GM10248 (cell line): ENCODE measurements around the gene TUBB1.

Source experiments
- CTCF ChIA-PET: fragments of 300-600 bp; sonication (Branson Sonifier 250); formaldehyde crosslinking; extraction: SDS; loops from one replicate; lab custom pipeline; 2021; ENCODE audit warnings: antibody characterized with exemption; lab: Yijun Ruan, JAX
- POLR2A ChIA-PET: fragments of 350-650 bp; sonication (Branson Sonifier 250); formaldehyde crosslinking; extraction: SDS; loops from one replicate; lab custom pipeline; 2020; ENCODE audit warnings: antibody characterized with exemption; lab: Yijun Ruan, JAX
- DNase-seq: peaks from one replicate; pipeline ENCODE4 v3.0.0; 2012; ENCODE audit errors: extremely low spot score
- CTCF ChIP-seq: IDR thresholded peaks from 2 replicates; pipeline ENCODE4 v1.5.1; 2012; ENCODE audit warnings: mild to moderate bottlenecking, low read depth; ENCODE audit errors: extremely low read depth, missing control alignments, control extremely low read depth

TUBB1 gene

GRCh38 chr20:59025511-59025910 is 6.3 kb downstream of the TUBB1 start:
- TF ChIP-seq CTCF, result no peak
- ChIA-PET CTCF (interaction anchor here (0.9 to 1.8 kb wide), 2 partner anchors 9 to 11 kb away, joined by 3 to 5 read pairs; no protein-coding TSS in a partner anchor), POLR2A (no interaction called here)
- DNase-seq, result no peak

- ChIA-PET POLR2A (no interaction called here), CTCF (interaction anchor here (1.0 kb wide), 1 partner anchor 8 kb away, joined by 4 read pairs; the partner anchor contains the start of gene TUBB1)
- no peak for TF ChIP-seq CTCF
- DNase-seq, result no peak
Measured at GRCh38 chr20:59026904-59027740, 7.9 kb downstream of the TUBB1 start.

GRCh38 chr20:59027741-59028320 is 8.6 kb downstream of the TUBB1 start:
- ChIA-PET POLR2A (no interaction called here), CTCF (interaction anchor here (1.0 kb wide), 1 partner anchor 8 kb away, joined by 4 read pairs; the partner anchor contains the start of gene TUBB1)
- no peak for TF ChIP-seq CTCF
- no peak for DNase-seq

GRCh38 chr20:59028812-59029211 is 9.6 kb downstream of the TUBB1 start:
- DNase-seq, result no peak
- POLR2A ChIA-PET, result no interaction called here
- TF ChIP-seq CTCF, result no peak
- CTCF ChIA-PET, result interaction anchor here (0.9 to 1.0 kb wide), 2 partner anchors 8 to 159 kb away, joined by 3 to 4 read pairs; no protein-coding TSS in a partner anchor

- ChIA-PET CTCF (interaction anchor here (1.0 to 2.2 kb wide), 6 partner anchors 10 to 145 kb away, joined by 3 to 10 read pairs (median 5); no protein-coding TSS in a partner anchor), POLR2A (interaction anchor here (1.7 kb wide), 1 partner anchor 142 kb away, joined by 11 read pairs; no protein-coding TSS in a partner anchor)
- no peak for TF ChIP-seq CTCF
- DNase-seq, result no peak
Measured at GRCh38 chr20:59030911-59031563, 11.8 kb downstream of the TUBB1 start.

- no peak for TF ChIP-seq CTCF
- ChIA-PET POLR2A (interaction anchor here (1.0 to 1.7 kb wide), 4 partner anchors 14 to 142 kb away, joined by 3 to 11 read pairs (median 8); no protein-coding TSS in a partner anchor), CTCF (interaction anchor here (1.0 to 2.2 kb wide), 6 partner anchors 9 to 145 kb away, joined by 3 to 10 read pairs (median 5); no protein-coding TSS in a partner anchor)
- DNase-seq, result no peak
Measured at GRCh38 chr20:59031564-59032022, 12.4 kb downstream of the TUBB1 start.
